K562 (cell line): ENCODE measurements around the gene CADM2. TPM values are rescaled to one million over a fixed set of nuclear protein-coding genes. Genes with fewer than 3 reads are reported as not detected.

Experiments used
- ATAC-seq: fragments of 200-7000 bp; cut with Tn5 transposase; 3 replicates; pipeline ENCODE4 v1.9.1; 2020; ENCODE audit warnings: moderate library complexity
- BruUV-seq: library from RNA; stranded (reverse); fragments of 400-500 nt; replicated peaks from 2 replicates; lab custom pipeline; 2021; lab: Mats Ljungman, UMichigan
- CTCF ChIA-PET: fragments of 300-600 bp; formaldehyde crosslinking; extraction: SDS; loops from one replicate; lab custom pipeline; 2021; ENCODE audit warnings: low intra/inter-chr PET ratio; lab: Yijun Ruan, JAX
- POLR2A ChIA-PET: fragments of 300-600, 350-650 bp; sonication (Branson Sonifier 250); formaldehyde crosslinking; extraction: SDS; loops from one replicate; lab custom pipeline; 2021; ENCODE audit warnings: antibody characterized with exemption, inconsistent platforms; lab: Yijun Ruan, JAX
- DNase-seq, 4 experiments: peaks; one replicate each; pipeline versions ENCODE4 v3.0.0 to v3.0.0-alpha.2; 2011 to 2018; ENCODE audit warnings: low spot score in 3 of 4, mixed read lengths in 3 of 4; ENCODE audit errors: extremely low read depth in 1 of 4
- FAIRE-seq: peaks from 2 replicates; lab custom pipeline; 2011; peaks lifted over from hg19 to GRCh38; lab: Jason Lieb, UNC
- H2AFZ ChIP-seq: 2 replicates; pipeline ENCODE4 v1.6.0; 2011; ENCODE audit warnings: low read depth, low read length, control low read depth, inconsistent platforms
- H3K27ac ChIP-seq: fragments of 200-600 bp; 3 replicates; pipeline ENCODE4 v1.8.0; 2011; ENCODE audit warnings: low read depth, mild to moderate bottlenecking, control low read depth, inconsistent platforms, low read length, moderate library complexity, mixed read lengths; ENCODE audit errors: extremely low read depth
- H3K27me3 ChIP-seq, 2 experiments: fragments of 300-600 bp in 1 of 2; 2 replicates in 1 of 2; 3 replicates in 1 of 2; pipeline versions ENCODE4 v1.6.0 to v1.8.0; 2011; ENCODE audit warnings: inconsistent platforms in 2 of 2, low read length in 2 of 2, mild to moderate bottlenecking in 1 of 2, mixed read lengths in 1 of 2, moderate library complexity in 1 of 2; ENCODE audit not compliant: control insufficient read depth in 2 of 2, insufficient read depth in 2 of 2
- H3K36me3 ChIP-seq: fragments of 300-600 bp; 3 replicates; pipeline ENCODE4 v1.8.0; 2011; ENCODE audit warnings: mild to moderate bottlenecking, low read length, inconsistent platforms; ENCODE audit not compliant: control insufficient read depth, insufficient read depth
- H3K4me1 ChIP-seq, 2 experiments: fragments of 200-600 bp in 1 of 2; replicated peaks in 1 of 2; 2 replicates in 1 of 2; 3 replicates in 1 of 2; pipeline versions ENCODE4 v1.5.1 to v1.8.0; 2011; ENCODE audit warnings: inconsistent platforms in 2 of 2, low read length in 2 of 2, mild to moderate bottlenecking in 1 of 2, mixed read lengths in 1 of 2, moderate library complexity in 1 of 2; ENCODE audit not compliant: control insufficient read depth in 2 of 2, insufficient read depth in 2 of 2
- H3K4me2 ChIP-seq: 2 replicates; pipeline ENCODE4 v1.6.1; 2011; ENCODE audit warnings: low read length, control low read depth, inconsistent platforms, mixed read lengths; ENCODE audit not compliant: insufficient read depth
- H3K4me3 ChIP-seq: fragments of 200-600 bp; sonication (generic), shearing (Covaris generic); 2 replicates; pipeline ENCODE4 v1.5.1; 2016; ENCODE audit warnings: control low read depth, inconsistent platforms
- H3K79me2 ChIP-seq: fragments of 200-600 bp; 3 replicates; pipeline ENCODE4 v1.8.0; 2011; ENCODE audit warnings: low read length, inconsistent platforms; ENCODE audit not compliant: control insufficient read depth, insufficient read depth
- H3K9ac ChIP-seq, 2 experiments: 2 replicates each; pipeline versions ENCODE4 v1.6.0 to v1.6.1; 2011; ENCODE audit warnings: low read depth in 2 of 2, low read length in 2 of 2, control low read depth in 1 of 2, inconsistent platforms in 1 of 2, mild to moderate bottlenecking in 1 of 2, mixed read lengths in 1 of 2; ENCODE audit not compliant: insufficient read depth in 1 of 2
- H3K9me1 ChIP-seq: one replicate; pipeline ENCODE4 v1.6.0; 2011; ENCODE audit warnings: inconsistent platforms, mild to moderate bottlenecking, low read length, moderate library complexity; ENCODE audit not compliant: control insufficient read depth, insufficient read depth
- H3K9me3 ChIP-seq: replicated peaks from 2 replicates; pipeline ENCODE4 v1.5.1; 2011; ENCODE audit warnings: low read depth, low read length, inconsistent platforms; ENCODE audit not compliant: control insufficient read depth, insufficient read depth
- H4K20me1 ChIP-seq: replicated peaks from 2 replicates; pipeline ENCODE4 v1.6.1; 2011; ENCODE audit warnings: low read length, inconsistent platforms, mixed read lengths; ENCODE audit not compliant: control insufficient read depth, insufficient read depth
- BRD9 ChIP-seq: fragments of 450-650 bp; IDR thresholded peaks from 2 replicates; pipeline ENCODE4 v1.6.1; 2018; ENCODE audit warnings: low read depth; ENCODE audit not compliant: partially characterized antibody
- E2F3 ChIP-seq: fragments of 250-450 bp; sonication (Bioruptor Pico); IDR thresholded peaks from 2 replicates; pipeline ENCODE4 v1.4.0; 2020; ENCODE audit warnings: mild to moderate bottlenecking
- ESRRB ChIP-seq: fragments of 250-450 bp; sonication (Bioruptor Pico); IDR thresholded peaks from 2 replicates; pipeline ENCODE4 v1.5.0; 2020; ENCODE audit warnings: mild to moderate bottlenecking, moderate library complexity, borderline replicate concordance
- FOXA3 ChIP-seq, 2 experiments: fragments of 450-650 bp in 1 of 2; sonication (generic) in 1 of 2; formaldehyde crosslinking; IDR thresholded peaks in 1 of 2; conservative IDR thresholded peaks in 1 of 2; 2 replicates each; pipeline versions ENCODE4 v1.4.0 to v1.8.0; 2020 to 2022; ENCODE audit warnings: mild to moderate bottlenecking in 2 of 2, missing genetic modification reagents in 1 of 2
- FOXJ3 ChIP-seq: sonication (generic); formaldehyde crosslinking; IDR thresholded peaks from 2 replicates; pipeline ENCODE4 v1.4.0; 2020; ENCODE audit warnings: mild to moderate bottlenecking, missing genetic modification reagents
- HEY1 ChIP-seq: fragments of 250-450 bp; sonication (Bioruptor Pico); IDR thresholded peaks from 2 replicates; pipeline ENCODE4 v1.5.0; 2020; ENCODE audit warnings: mild to moderate bottlenecking, moderate library complexity, borderline replicate concordance
- PRDM10 ChIP-seq: fragments of 450-650 bp; IDR thresholded peaks from 2 replicates; pipeline ENCODE4 v1.6.1; 2018; ENCODE audit not compliant: partially characterized antibody
- ZNF133 ChIP-seq: fragments of 250-450 bp; sonication (Bioruptor Pico); IDR thresholded peaks from 2 replicates; pipeline ENCODE4 v1.4.0; 2020; ENCODE audit warnings: mild to moderate bottlenecking
- ZNF354B ChIP-seq: fragments of 250-450 bp; sonication (Bioruptor Pico); IDR thresholded peaks from 2 replicates; pipeline ENCODE4 v1.4.0; 2020
- WGBS: fragments of 100-300 bp; shearing (Covaris generic); methylation state at CpG from one replicate; pipeline ENCODE4 v1.1.6; 2016; ENCODE audit warnings: low coverage, mixed read lengths; ENCODE audit not compliant: insufficient coverage; ENCODE audit errors: missing lambda C conversion rate; 5-methylcytosine and 5-hydroxymethylcytosine counted together
- in situ Hi-C: fragments of 300-500 bp; cut with MboI; formaldehyde crosslinking; loops from 4 replicates; pipeline ENCODE4 v1.15.0; 2018; ENCODE audit warnings: inconsistent platforms, mixed read lengths
- intact Hi-C: fragments of 100-400 bp; cut with micrococcal nuclease; formaldehyde crosslinking; loops from 2 replicates; pipeline ENCODE4 v1.14.2; 2022
- polyA plus RNA-seq, 8 experiments: library from polyadenylated mRNA; depleted of rRNA in 4 of 8; stranded (reverse) in 5 of 8; unstranded in 3 of 8; fragments of >200 nt; fragmentation: Nextera tagmentation in 2 of 8; fragmentation: Illumina TruSeq in 1 of 8; extraction: Ambion mirVana in 2 of 8; extraction: Trizol in 1 of 8; gene quantifications; 2 replicates each; pipeline versions ENCODE4 v1.2.1 to v1.2.3, GENCODE V29; 2011 to 2014; ENCODE audit warnings: inconsistent platforms in 1 of 8, missing spikeins in 1 of 8
- total RNA-seq, 7 experiments: library from RNA; depleted of rRNA in 6 of 7; stranded (reverse); fragments of >200 nt in 6 of 7; fragmentation: Illumina TruSeq in 2 of 7; extraction: Trizol in 2 of 7; gene quantifications; 2 replicates each; pipeline versions ENCODE4 v1.2.1 to v1.2.3, GENCODE V29; 2011 to 2021; ENCODE audit warnings: low replicate concordance in 1 of 7
- TF ChIP-seq, protein P1 (sequence below), 2 experiments: fragments of 450-650 bp; IDR thresholded peaks; 2 replicates each; pipeline ENCODE4 v1.6.1; 2016; ENCODE audit warnings: mild to moderate bottlenecking in 2 of 2, borderline replicate concordance in 1 of 2, low read depth in 1 of 2, moderate library complexity in 1 of 2

Gene CADM2
- total and polyA plus RNA-seq, 9 of the 15 experiments (the other 6 are each of a cell fraction or from before 2014, with no cell fraction given) = 0.11 to 3.2 (median 0.95) TPM

- H3K9ac ChIP-seq = no peak overlapping the region
- in situ Hi-C loops (no loop called here), intact Hi-C loops (no loop called here)
- H3K4me2 ChIP-seq = no peak overlapping the region
- CTCF ChIA-PET = no interaction called here
- WGBS = 4% methylated on average over 2 of the region's 2 CpGs
- no TSS peak for BruUV-seq
- no peaks in the 10 kb centered on the region for H3K9me3 ChIP-seq
- DNase-seq (no peak), ATAC-seq (no peak), FAIRE-seq (no peak)
- H2AFZ ChIP-seq = no peak overlapping the region
- no peaks in the 10 kb centered on the region for H4K20me1 ChIP-seq
- no peaks in the 10 kb centered on the region for H3K27me3 ChIP-seq
- H3K79me2 ChIP-seq = no peaks in the 10 kb centered on the region
- H3K4me1 ChIP-seq = no peaks in the 10 kb centered on the region
- no peak overlapping the region for H3K27ac ChIP-seq
- H3K36me3 ChIP-seq = no peaks in the 10 kb centered on the region
- H3K4me3 ChIP-seq = no peak overlapping the region
- POLR2A ChIA-PET = no interaction called here
- H3K9me1 ChIP-seq = no peaks in the 10 kb centered on the region
- TF ChIP-seq ZNF133 (no peak), FOXJ3 (CRISPR knock-in tag) (no peak), ZNF354B (CRISPR knock-in tag) (no peak), HEY1 (CRISPR knock-in tag) (no peak), FOXA3 (CRISPR knock-in tag; conservative IDR thresholded peaks at IDR 0.05 in 1 of 2, IDR thresholded peaks at IDR 0.05 in 1 of 2) (no peak), E2F3 (CRISPR knock-in tag) (no peak), PRDM10 (no peak), BRD9 (no peak), ESRRB (CRISPR knock-in tag) (no peak)
- TF ChIP-seq, protein P1, sequence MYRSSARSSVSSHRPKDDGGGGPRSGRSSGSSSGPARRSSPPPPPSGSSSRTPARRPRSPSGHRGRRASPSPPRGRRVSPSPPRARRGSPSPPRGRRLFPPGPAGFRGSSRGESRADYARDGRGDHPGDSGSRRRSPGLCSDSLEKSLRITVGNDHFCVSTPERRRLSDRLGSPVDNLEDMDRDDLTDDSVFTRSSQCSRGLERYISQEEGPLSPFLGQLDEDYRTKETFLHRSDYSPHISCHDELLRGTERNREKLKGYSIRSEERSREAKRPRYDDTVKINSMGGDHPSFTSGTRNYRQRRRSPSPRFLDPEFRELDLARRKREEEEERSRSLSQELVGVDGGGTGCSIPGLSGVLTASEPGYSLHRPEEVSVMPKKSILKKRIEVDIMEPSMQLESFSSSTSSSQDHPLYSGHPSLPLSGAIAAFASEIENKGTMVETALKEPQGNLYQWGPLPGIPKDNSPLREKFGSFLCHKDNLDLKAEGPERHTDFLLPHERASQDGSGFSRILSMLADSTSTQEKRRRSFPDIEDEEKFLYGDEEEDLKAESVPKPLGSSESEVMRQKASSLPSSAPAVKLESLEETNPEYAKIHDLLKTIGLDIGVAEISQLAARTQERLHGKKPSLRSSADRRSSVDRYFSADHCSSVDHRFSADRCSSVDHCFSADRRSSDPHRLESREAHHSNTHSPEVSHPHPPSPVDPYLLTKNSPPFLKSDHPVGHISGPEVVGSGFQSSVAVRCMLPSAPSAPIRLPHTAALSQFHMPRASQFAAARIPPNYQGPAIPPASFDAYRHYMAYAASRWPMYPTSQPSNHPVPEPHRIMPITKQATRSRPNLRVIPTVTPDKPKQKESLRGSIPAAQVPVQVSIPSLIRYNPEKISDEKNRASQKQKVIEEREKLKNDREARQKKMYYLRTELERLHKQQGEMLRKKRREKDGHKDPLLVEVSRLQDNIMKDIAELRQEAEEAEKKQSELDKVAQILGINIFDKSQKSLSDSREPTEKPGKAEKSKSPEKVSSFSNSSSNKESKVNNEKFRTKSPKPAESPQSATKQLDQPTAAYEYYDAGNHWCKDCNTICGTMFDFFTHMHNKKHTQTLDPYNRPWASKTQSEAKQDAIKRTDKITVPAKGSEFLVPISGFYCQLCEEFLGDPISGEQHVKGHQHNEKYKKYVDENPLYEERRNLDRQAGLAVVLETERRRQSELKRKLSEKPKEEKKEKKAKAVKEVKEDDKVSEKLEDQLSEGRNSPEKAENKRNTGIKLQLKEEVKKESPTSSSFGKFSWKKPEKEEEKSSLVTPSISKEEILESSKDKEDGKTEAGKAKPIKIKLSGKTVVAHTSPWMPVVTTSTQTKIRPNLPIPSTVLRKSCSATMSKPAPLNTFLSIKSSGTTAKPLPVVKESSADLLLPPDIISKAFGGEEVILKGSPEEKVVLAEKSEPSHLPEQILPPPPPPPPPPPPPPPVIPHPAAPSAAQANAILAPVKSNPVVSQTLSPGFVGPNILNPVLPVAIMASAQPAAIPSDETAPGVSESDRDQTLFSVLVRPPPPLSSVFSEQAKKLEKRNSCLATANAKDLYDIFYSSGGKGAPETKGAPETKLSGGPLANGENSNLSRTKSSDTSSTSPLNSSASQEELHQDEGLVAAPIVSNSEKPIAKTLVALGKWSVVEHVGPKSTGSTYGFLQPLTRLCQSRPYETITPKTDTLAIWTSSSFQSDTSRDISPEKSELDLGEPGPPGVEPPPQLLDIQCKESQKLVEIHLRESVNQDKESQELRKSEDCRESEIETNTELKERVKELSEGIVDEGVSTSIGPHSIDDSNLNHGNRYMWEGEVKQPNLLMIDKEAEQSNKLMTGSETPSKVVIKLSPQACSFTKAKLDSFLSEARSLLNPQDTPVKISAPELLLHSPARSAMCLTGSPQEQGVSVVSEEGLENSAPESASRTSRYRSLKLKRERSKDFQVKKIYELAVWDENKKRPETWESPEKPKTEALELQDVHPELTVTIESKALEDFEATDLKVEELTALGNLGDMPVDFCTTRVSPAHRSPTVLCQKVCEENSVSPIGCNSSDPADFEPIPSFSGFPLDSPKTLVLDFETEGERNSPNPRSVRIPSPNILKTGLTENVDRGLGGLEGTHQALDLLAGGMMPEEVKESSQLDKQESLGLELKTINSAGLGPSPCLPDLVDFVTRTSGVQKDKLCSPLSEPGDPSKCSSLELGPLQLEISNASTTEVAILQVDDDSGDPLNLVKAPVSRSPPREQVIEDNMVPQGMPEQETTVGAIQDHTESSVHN (IDR thresholded peaks at IDR 0.05; ENCODE audit: borderline replicate concordance in 1 of 2, low read depth in 1 of 2) = no peak
Measured at GRCh38 chr3:85100316-85100715, 141.5 kb downstream of the CADM2 start.
